Kidney epithelial cell (primary cell): ENCODE results near the gene RCVRN. TPM values are rescaled to one million over a fixed set of nuclear protein-coding genes. Genes with fewer than 3 reads are reported as not detected.

ENCODE experiments used
- DNase-seq: peaks from one replicate; pipeline ENCODE4 v3.0.0-alpha.2; 2010; ENCODE audit warnings: low read depth
- H3K27me3 ChIP-seq: 2 replicates; pipeline ENCODE4 v1.6.0; 2011; ENCODE audit warnings: low read length; ENCODE audit not compliant: control insufficient read depth, insufficient read depth
- H3K36me3 ChIP-seq: 2 replicates; pipeline ENCODE4 v1.5.1; 2011; ENCODE audit warnings: low read length; ENCODE audit not compliant: control insufficient read depth, insufficient read depth
- H3K4me3 ChIP-seq: 2 replicates; pipeline ENCODE4 v1.5.1; 2011; ENCODE audit warnings: low read depth, mild to moderate bottlenecking, control low read depth, low read length
- CTCF ChIP-seq: IDR thresholded peaks from 2 replicates; pipeline ENCODE4 v1.5.1; 2011; ENCODE audit warnings: mild to moderate bottlenecking, moderate library complexity, low read length, control low read depth, inconsistent platforms; ENCODE audit not compliant: insufficient read depth, poor library complexity, severe bottlenecking
- total RNA-seq: library from RNA; depleted of rRNA; stranded (reverse); fragments of >200 nt; gene quantifications from 2 replicates; pipeline ENCODE4 v1.2.3, GENCODE V29; 2015

Gene RCVRN
- total RNA-seq, 1 donor from 2014 or later: 0.21 TPM

GRCh38 chr17:9883451-9883850 lies 21.6 kb downstream of the RCVRN start:
- TF ChIP-seq CTCF: no peak
- Histone ChIP-seq H3K36me3 (no peaks in the 10 kb centered on the region), H3K4me3 (no peak overlapping the region), H3K27me3 (no peaks in the 10 kb centered on the region)
- DNase-seq: no peak

- H3K4me3 ChIP-seq: no peak overlapping the region
- peak; percentile 72 for DNase-seq
- H3K27me3 ChIP-seq: no peaks in the 10 kb centered on the region
- no peak for TF ChIP-seq CTCF
- no peaks in the 10 kb centered on the region for H3K36me3 ChIP-seq
Measured at GRCh38 chr17:9880582-9880999, 24.5 kb downstream of the RCVRN start.

- Histone ChIP-seq H3K4me3 (no peak overlapping the region), H3K36me3 (no peaks in the 10 kb centered on the region), H3K27me3 (no peaks in the 10 kb centered on the region)
- peak; percentile 45 for DNase-seq
- TF ChIP-seq CTCF: no peak
Measured at GRCh38 chr17:9878786-9879525, 26.1 kb downstream of the RCVRN start.

DNA sequence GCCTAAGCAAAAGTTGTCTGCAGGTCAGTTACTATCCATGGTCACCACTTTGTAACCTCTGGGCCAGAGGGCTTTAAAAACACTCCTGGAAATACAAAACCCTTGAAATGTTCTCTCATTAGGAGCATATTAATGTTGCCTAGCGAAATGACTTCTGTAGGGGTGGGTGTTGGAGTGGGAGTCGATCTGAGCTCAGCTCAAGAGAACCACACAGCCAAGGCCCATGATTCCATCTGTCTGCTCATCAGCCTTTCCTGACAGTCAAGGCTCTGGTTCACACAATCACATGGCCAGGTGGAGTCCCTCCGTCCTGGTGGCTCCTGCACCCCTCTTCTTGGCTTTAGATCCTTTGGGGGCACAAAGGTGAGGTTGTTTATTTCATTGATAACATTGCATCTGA lies 26.7 kb downstream of the RCVRN start:
- Histone ChIP-seq H3K27me3 (no peaks in the 10 kb centered on the region), H3K4me3 (no peak overlapping the region), H3K36me3 (no peaks in the 10 kb centered on the region)
- no peak for TF ChIP-seq CTCF
- no peak for DNase-seq

DNA sequence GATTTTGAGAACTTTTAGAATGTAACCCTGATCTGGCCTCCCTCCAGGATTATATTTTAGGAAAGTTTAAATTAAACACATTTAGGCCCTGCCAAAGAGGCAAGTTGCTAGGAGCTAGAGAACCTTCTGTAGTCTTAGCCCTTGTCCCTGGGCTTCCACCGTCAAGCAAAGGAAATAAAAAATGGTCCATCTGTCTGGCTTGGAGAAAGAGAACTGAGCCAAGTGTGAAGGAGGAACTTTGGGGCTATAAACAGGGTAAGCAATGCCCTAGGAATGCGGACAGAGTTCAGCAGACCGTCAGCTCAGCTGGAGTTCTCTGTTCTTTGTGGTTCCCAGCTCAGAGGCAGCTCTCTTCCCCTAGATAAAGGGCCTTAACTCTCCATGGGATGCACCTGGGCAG lies 29.6 kb downstream of the RCVRN start:
- H3K4me3 ChIP-seq: no peak overlapping the region
- no peaks in the 10 kb centered on the region for H3K27me3 ChIP-seq
- no peaks in the 10 kb centered on the region for H3K36me3 ChIP-seq
- peak; percentile 42 for DNase-seq
- no peak for TF ChIP-seq CTCF

DNA sequence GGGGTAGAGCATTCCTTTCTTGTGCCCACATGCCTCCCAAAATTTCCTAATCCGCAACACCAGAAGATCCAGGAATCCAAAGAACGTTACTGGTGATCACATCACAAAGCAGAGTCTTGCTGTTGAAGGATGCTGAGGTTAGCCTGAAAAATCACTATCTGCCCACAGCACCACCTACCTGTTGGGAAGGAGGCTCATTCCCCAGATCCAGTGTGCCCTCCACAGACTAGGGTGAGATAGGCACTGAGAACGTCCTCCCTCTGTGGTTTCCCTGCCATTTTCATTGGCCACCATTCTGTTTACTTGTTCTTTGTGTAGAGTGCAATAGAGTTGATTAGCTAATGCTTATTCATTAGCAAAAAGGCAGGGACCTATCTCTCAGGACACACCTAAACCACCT lies 30.3 kb downstream of the RCVRN start:
- DNase-seq: no peak
- H3K36me3 ChIP-seq: no peaks in the 10 kb centered on the region
- H3K4me3 ChIP-seq: no peak overlapping the region
- no peak for TF ChIP-seq CTCF
- H3K27me3 ChIP-seq: no peaks in the 10 kb centered on the region
